K562 (cell line): ENCODE measurements around the gene DDAH2. TPM values are rescaled to one million over a fixed set of nuclear protein-coding genes. Genes with fewer than 3 reads are reported as not detected.

Experiments used
- CCAR2 ChIP-seq: fragments of 200-400 bp; formaldehyde crosslinking; IDR thresholded peaks from 2 replicates; pipeline ENCODE4 v1.6.1; 2017; ENCODE audit warnings: mild to moderate bottlenecking, low read depth, low read length
- NFATC3 ChIP-seq: fragments of 450-650 bp; IDR thresholded peaks from 2 replicates; pipeline ENCODE4 v1.6.1; 2017; ENCODE audit warnings: mild to moderate bottlenecking
- PKNOX1 ChIP-seq: fragments of 450-650 bp; IDR thresholded peaks from 2 replicates; pipeline ENCODE4 v1.6.1; 2016
- RREB1 ChIP-seq: fragments of 250-450 bp; sonication (Bioruptor Pico); IDR thresholded peaks from 2 replicates; pipeline ENCODE4 v1.4.0; 2020
- SMARCA5 ChIP-seq: fragments of 450-650 bp; IDR thresholded peaks from 2 replicates; pipeline ENCODE4 v1.6.1; 2016
- SMARCC2 ChIP-seq: fragments of 450-650 bp; IDR thresholded peaks from 2 replicates; pipeline ENCODE4 v1.6.1; 2017; ENCODE audit warnings: antibody characterized with exemption, moderate library complexity, mild to moderate bottlenecking, low read depth
- TCF3 ChIP-seq: sonication (generic); formaldehyde crosslinking; IDR thresholded peaks from 2 replicates; pipeline ENCODE4 v1.4.0; 2020; ENCODE audit warnings: mild to moderate bottlenecking, missing genetic modification reagents
- ZFP36 ChIP-seq: fragments of 150-350 bp; IDR thresholded peaks from 2 replicates; pipeline ENCODE4 v1.6.1; 2018; ENCODE audit warnings: low read length, low read depth; ENCODE audit not compliant: partially characterized antibody
- ZFX ChIP-seq: sonication (generic); formaldehyde crosslinking; IDR thresholded peaks from 2 replicates; pipeline ENCODE4 v1.8.0; 2022; ENCODE audit warnings: mild to moderate bottlenecking, missing genetic modification reagents, moderate library complexity
- ZNF407 ChIP-seq: fragments of 450-650 bp; IDR thresholded peaks from 2 replicates; pipeline ENCODE4 v1.6.1; 2016; ENCODE audit warnings: low read depth
- polyA plus RNA-seq, 8 experiments: library from polyadenylated mRNA; depleted of rRNA in 4 of 8; stranded (reverse) in 5 of 8; unstranded in 3 of 8; fragments of >200 nt; fragmentation: Nextera tagmentation in 2 of 8; fragmentation: Illumina TruSeq in 1 of 8; extraction: Ambion mirVana in 2 of 8; extraction: Trizol in 1 of 8; gene quantifications; 2 replicates each; pipeline versions ENCODE4 v1.2.1 to v1.2.3, GENCODE V29; 2011 to 2014; ENCODE audit warnings: inconsistent platforms in 1 of 8, missing spikeins in 1 of 8
- total RNA-seq, 7 experiments: library from RNA; depleted of rRNA in 6 of 7; stranded (reverse); fragments of >200 nt in 6 of 7; fragmentation: Illumina TruSeq in 2 of 7; extraction: Trizol in 2 of 7; gene quantifications; 2 replicates each; pipeline versions ENCODE4 v1.2.1 to v1.2.3, GENCODE V29; 2011 to 2021; ENCODE audit warnings: low replicate concordance in 1 of 7
- TF ChIP-seq, protein P1 (sequence below): fragments of 450-650 bp; formaldehyde crosslinking; IDR thresholded peaks from 2 replicates; pipeline ENCODE4 v1.4.0; 2020; ENCODE audit warnings: mild to moderate bottlenecking, moderate library complexity

The DDAH2 gene
- total and polyA plus RNA-seq, 9 of the 15 experiments (the other 6 are each of a cell fraction or from before 2014, with no cell fraction given): 1.8 to 45.4 (median 21.4) TPM

GRCh38 chr6:31769684-31770371 is 40.7 kb upstream of the DDAH2 start (continued):
- TF ChIP-seq SMARCC2: no peak
- peak; percentile 63; the same call in 1 of the 2 replicates for TF ChIP-seq RREB1 (CRISPR knock-in tag)
- TF ChIP-seq TCF3 (CRISPR knock-in tag): no peak; the same call in 1 of the 2 replicates
- no peak for TF ChIP-seq ZNF407
- TF ChIP-seq, protein P1, sequence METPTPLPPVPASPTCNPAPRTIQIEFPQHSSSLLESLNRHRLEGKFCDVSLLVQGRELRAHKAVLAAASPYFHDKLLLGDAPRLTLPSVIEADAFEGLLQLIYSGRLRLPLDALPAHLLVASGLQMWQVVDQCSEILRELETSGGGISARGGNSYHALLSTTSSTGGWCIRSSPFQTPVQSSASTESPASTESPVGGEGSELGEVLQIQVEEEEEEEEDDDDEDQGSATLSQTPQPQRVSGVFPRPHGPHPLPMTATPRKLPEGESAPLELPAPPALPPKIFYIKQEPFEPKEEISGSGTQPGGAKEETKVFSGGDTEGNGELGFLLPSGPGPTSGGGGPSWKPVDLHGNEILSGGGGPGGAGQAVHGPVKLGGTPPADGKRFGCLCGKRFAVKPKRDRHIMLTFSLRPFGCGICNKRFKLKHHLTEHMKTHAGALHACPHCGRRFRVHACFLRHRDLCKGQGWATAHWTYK (CRISPR knock-in tag): peak; percentile 65; the same call in 1 of the 2 replicates
- TF ChIP-seq SMARCA5: peak; percentile 91
- TF ChIP-seq CCAR2: 0 out of 2 replicates have a peak, but pooled peaks have one; percentile 78
- TF ChIP-seq NFATC3: 0 out of 2 replicates have a peak, but pooled peaks have one; percentile 79
- peak; percentile 95 for TF ChIP-seq PKNOX1
- TF ChIP-seq ZFX (CRISPR knock-in tag): peak; percentile 39; the same call in 1 of the 2 replicates
- TF ChIP-seq ZFP36: peak; percentile 55
